ENCODE results near the gene ZBTB16.

Gene ZBTB16

DNA sequence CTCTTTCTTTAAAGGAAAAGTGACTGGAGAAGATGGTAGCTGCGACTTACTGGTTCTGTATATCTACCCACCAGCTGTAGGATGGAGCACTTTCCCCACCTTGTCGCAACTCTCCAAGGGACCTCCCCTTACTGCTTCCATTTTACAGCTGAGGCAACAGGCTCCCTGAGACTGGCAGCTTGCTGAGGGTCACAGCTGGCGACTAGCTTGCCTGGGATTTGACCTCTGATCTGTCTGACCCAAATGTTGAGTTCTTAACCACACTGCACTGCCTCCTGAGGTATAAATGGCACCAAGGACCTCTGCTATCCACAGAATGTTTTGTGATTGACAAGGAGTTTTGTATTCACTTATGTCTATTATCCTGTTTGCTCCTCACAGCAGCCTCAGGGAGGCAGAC, 121.7 kb downstream of the ZBTB16 start:
- peak overlapping the region; percentile 98 for H3K27ac ChIP-seq
- TF ChIP-seq, protein P1, sequence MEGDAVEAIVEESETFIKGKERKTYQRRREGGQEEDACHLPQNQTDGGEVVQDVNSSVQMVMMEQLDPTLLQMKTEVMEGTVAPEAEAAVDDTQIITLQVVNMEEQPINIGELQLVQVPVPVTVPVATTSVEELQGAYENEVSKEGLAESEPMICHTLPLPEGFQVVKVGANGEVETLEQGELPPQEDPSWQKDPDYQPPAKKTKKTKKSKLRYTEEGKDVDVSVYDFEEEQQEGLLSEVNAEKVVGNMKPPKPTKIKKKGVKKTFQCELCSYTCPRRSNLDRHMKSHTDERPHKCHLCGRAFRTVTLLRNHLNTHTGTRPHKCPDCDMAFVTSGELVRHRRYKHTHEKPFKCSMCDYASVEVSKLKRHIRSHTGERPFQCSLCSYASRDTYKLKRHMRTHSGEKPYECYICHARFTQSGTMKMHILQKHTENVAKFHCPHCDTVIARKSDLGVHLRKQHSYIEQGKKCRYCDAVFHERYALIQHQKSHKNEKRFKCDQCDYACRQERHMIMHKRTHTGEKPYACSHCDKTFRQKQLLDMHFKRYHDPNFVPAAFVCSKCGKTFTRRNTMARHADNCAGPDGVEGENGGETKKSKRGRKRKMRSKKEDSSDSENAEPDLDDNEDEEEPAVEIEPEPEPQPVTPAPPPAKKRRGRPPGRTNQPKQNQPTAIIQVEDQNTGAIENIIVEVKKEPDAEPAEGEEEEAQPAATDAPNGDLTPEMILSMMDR (IDR thresholded peaks at IDR 0.05): no peak
- TF ChIP-seq ZFX (IDR thresholded peaks at IDR 0.05; ENCODE audit: borderline replicate concordance): no peak

DNA sequence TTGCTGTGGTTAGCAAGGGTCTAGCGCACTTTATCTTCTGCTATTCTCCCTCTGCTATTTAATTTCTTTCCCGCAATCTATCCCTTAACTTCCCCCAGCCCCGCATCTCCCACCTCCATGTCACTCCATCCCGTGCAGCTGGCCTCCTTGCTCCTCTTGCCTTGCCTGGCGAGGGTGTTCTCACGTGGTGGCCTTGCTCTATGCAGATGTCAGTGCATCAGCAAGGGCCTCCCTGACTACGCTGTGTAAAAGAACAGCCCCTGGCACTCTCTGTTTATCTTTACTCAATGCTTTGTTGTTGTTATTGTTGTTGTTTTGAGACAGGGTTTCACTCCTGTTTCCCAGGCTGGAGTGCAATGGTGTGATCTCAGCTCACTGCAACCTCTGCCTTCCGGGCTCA, 122.2 kb downstream of the ZBTB16 start:
- peak overlapping the region; percentile 98 for H3K27ac ChIP-seq
- TF ChIP-seq, protein P1 (IDR thresholded peaks at IDR 0.05): no peak
- TF ChIP-seq ZFX (IDR thresholded peaks at IDR 0.05; ENCODE audit: borderline replicate concordance): no peak

DNA sequence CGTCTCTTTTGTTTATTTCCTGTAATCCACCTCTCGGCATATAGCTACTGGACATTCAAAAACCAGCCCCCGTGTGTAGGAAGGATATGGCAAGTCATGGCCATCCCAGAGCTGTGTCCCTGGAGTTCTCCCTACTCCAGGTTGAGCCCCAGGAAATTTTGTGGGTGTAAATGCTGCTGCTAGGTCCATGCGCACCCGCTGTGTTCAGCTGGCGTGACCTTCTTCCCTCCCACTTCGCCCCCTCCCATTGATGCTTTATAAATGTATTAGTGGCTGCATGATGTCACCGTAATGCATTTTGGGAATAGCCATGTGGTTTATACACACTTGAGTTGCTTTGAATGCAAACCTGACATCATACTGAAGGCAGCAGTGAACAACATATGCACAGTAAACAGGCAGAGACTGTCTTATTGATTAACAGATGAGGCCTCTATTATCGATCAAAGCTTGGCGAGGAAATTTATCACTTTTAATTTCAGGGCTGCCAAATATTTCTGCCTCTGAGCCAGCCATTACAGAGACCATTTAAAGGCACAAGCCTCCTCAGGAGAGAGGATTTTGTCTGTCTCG, 123.0 kb downstream of the ZBTB16 start:
- no peak for TF ChIP-seq ZFX (IDR thresholded peaks at IDR 0.05; ENCODE audit: borderline replicate concordance)
- TF ChIP-seq, protein P1 (IDR thresholded peaks at IDR 0.05): no peak
- peak overlapping the region; percentile 98 for H3K27ac ChIP-seq

DNA sequence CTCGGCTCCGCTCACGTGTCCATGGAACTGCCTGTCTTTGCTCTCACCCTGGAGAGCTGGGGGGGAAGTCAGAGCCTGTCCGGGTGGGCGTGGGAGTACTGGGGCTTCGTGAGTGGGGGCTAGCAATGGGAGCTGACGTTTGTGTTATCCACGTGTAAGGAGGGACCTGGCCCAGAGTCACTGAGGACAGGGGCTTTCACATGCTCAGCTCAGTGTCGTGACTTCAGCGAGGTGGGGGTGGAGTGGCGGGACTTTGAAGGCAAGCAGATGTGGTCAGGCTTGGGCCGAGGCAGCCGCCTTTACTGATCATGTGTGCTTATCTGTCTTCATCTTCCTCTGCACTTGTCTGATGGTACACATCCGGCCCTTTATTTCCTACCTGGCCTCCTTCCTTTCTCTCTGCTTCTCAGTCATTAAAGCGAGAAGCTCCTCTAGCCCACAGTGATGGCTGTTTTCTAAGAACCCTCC, 123.6 kb downstream of the ZBTB16 start:
- H3K27ac ChIP-seq: peak overlapping the region; percentile 98
- TF ChIP-seq, protein P1 (IDR thresholded peaks at IDR 0.05): no peak
- TF ChIP-seq ZFX (IDR thresholded peaks at IDR 0.05; ENCODE audit: borderline replicate concordance): no peak

DNA sequence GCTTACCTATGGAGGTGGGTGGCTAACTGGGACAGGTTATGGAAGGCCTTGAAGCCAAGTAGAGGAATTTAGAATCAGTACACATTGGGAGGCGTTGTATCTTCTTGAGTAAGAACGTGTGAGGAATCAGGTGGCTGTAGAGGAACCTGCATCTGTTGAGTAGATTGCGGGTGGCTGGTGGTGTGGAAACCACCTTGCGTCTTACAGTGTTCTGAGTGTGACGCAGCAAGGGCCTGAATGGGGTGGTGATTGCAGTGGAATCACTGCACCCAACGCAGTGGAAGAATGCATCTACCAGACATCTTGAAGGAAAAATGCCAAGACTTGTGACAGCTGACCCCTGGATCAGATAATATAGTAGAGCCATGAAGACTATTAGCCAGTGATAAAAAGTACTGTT, 125.9 kb downstream of the ZBTB16 start:
- H3K27ac ChIP-seq: peak overlapping the region; percentile 29; the same call in 1 of the 2 replicates
- TF ChIP-seq, protein P1 (IDR thresholded peaks at IDR 0.05): no peak
- no peak for TF ChIP-seq ZFX (IDR thresholded peaks at IDR 0.05; ENCODE audit: borderline replicate concordance)

DNA sequence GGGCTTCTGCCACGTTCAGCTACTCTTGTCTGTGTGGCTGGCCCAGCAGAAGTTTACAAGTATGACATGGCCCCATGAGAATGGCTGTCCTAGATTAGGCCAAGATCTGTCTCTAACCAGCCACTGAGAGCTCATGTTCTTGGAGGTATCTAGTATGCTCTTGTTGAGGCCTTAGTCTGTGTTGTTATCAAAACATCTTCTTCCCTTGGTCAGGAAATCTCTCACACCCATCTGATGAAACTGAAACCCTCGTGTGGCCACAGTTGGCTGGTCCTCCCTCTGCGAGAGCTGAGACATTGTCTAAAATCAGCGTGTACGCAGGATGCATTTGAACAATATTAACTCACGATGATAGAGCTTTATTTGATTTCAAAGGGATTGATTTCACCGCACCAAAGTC, 127.7 kb downstream of the ZBTB16 start:
- H3K27ac ChIP-seq: peak overlapping the region; percentile 29; the same call in 1 of the 2 replicates
- TF ChIP-seq, protein P1 (IDR thresholded peaks at IDR 0.05): no peak
- TF ChIP-seq ZFX (IDR thresholded peaks at IDR 0.05; ENCODE audit: borderline replicate concordance): no peak

DNA sequence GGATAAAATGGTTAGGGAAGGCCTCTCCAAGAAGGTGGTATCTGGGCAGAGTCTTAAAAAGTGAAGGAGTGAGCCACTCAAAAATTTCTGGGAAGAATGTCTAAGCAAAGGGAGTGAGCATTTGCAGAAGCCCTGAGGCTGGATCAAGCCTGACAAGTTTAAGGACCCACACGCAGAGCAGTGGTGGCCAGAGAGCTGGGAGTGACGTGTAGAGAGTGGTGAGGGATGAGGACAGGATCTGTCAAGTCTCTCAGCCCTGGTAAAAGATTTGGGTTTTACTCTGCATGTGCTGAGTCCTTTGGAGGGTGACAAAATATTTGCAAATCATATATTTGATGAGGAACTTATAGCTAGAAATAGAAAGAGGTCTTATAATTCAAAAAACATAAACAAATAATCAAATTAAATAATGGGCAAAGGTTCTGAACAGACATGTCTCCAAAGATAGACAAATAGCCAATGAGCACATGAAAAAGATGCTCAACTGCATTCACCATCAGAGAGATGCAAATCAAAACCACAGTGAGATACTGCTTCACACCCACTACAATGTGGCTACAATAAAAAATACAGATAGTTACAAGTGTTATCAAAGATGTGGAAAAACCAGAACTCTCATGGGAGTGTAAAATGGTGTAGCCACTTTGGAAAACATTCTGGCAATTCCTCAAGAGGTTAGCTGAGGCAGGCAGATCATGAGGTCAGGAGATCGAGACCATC, 129.5 kb downstream of the ZBTB16 start:
- H3K27ac ChIP-seq: no peak overlapping the region
- TF ChIP-seq, protein P1 (IDR thresholded peaks at IDR 0.05): no peak
- TF ChIP-seq ZFX (IDR thresholded peaks at IDR 0.05; ENCODE audit: borderline replicate concordance): no peak
